Measurements from ENCODE around the gene LARP6. TPM values are rescaled to one million over a fixed set of nuclear protein-coding genes. Genes with fewer than 3 reads are reported as not detected.
"Not testable (repeated sequence)": the region's sequence is repeated elsewhere in the genome, so short reads cannot be mapped to it uniquely, and the experiment has no call there.

Gene LARP6
- total RNA-seq, 1 experiment from 2014 or later: 35.9 TPM

DNA sequence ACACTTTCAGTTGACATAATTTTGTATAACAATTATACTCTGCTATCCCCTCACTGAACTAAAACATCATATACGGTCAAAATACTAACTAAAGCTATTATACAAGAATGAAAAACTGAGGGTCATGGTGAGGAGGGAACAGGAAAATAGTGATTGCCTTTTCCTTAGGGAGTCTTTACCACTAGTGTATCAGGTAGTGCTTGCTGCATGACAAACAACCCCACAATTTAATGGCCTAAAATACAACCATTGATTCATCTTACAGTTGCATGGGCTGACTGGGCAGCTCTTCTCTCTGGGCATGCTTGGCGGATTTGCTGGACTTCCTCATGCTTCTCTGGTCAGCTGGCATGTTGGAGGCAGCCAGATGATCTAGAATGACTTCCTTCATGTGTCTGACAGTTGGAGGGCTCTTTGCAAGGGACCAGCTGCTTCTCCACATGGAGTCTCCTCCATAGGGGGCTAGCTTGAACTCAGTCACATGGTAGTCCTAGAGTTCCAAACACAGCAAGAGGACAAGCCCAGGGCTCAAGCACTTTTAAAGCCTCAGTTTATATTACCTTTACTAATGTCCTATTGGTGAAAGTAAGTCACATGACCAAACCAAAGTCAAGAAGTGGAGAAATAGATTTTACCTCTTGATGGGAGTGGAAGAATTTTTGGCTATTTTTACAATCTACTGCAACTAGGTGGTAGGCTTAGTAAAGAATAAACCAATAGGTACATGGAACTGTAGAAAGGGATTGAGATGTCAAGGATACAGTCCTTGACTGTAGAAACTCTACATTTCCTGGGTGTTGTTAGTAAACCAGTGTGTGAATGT, 19.5 kb upstream of the LARP6 start:
- DNase-seq (ENCODE audit: low read depth, low spot score) (no peak), ATAC-seq (no peak)
- Histone ChIP-seq H3K9ac (ENCODE audit: low read length) (no peak overlapping the region), H4K20me1 (ENCODE audit: insufficient read depth) (no peaks in the 10 kb centered on the region), H3K79me2 (ENCODE audit: insufficient read depth, low read length) (no peaks in the 10 kb centered on the region), H3K36me3 (ENCODE audit: control insufficient read depth in 1 of 2, insufficient read depth in 2 of 2, low read length in 2 of 2) (no peaks in the 10 kb centered on the region), H3K9me2 (ENCODE audit: insufficient read depth) (no peaks in the 10 kb centered on the region), H3K27ac (ENCODE audit: low read depth, low read length) (no peak overlapping the region), H2AFZ (ENCODE audit: low read depth, low read length, poor library complexity, severe bottlenecking) (no peak overlapping the region), H3K4me2 (ENCODE audit: low read length) (no peak overlapping the region), H3K9me3 (ENCODE audit: control insufficient read depth in 1 of 2, insufficient read depth in 1 of 2, low read depth in 1 of 2, low read length in 2 of 2) (no peaks in the 10 kb centered on the region), H3K27me3 (ENCODE audit: insufficient read depth, low read length) (no peaks in the 10 kb centered on the region), H3K4me1 (ENCODE audit: control insufficient read depth in 1 of 2, insufficient read depth in 2 of 2, low read length in 2 of 2) (peaks cover 2 to 9% of the 10 kb centered on the region in 2 experiments; a peak in 3 of 4 replicates), H3K4me3 (replicated peaks in 1 of 2; ENCODE audit: low read depth in 1 of 2, low read length in 2 of 2) (no peak overlapping the region)
- RAD21 ChIA-PET (ENCODE audit: low non-redundant PET in 1 of 2, low total read pairs in 2 of 2, uncharacterized antibody in 2 of 2, unreplicated experiment in 2 of 2): no interaction called here
- POLR2A ChIA-PET: no interaction called here
- TF ChIP-seq CEBPB (IDR thresholded peaks at IDR 0.05; ENCODE audit: low read depth) (no peak), SP1 (IDR thresholded peaks at IDR 0.05; ENCODE audit: low read depth) (no peak), JUND (IDR thresholded peaks at IDR 0.05) (no peak)
- TF ChIP-seq, protein P1, sequence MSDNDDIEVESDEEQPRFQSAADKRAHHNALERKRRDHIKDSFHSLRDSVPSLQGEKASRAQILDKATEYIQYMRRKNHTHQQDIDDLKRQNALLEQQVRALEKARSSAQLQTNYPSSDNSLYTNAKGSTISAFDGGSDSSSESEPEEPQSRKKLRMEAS (IDR thresholded peaks at IDR 0.05): no peak
- intact Hi-C loops (cut with micrococcal nuclease): loop anchor here (1.0 to 2.0 kb wide), 2 partner anchors 48 to 193 kb away; no protein-coding TSS in a partner anchor
- BruUV-seq (replicated peaks): no TSS peak
- CTCF ChIA-PET: interaction anchor here (2.0 to 2.4 kb wide), 2 partner anchors 48 to 304 kb away, joined by 16 to 32 read pairs; no protein-coding TSS in a partner anchor

DNA sequence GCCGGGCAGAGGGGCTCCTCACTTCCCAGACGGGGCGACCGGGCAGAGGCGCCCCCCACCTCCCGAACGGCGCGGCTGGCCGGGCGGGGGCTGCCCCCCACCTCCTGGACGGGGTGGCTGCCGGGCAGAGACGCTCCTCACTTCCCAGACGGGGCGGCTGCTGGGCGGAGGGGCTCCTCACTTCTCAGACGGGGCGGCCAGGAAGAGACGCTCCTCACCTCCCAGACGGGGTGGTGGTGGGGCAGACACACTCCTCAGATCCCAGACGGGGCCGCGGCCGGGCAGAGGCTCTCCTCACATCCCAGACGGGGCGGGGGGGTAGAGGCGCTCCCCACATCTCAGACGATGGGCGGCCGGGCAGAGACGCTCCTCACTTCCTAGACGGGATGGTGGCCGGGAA, 17.5 kb upstream of the LARP6 start:
- POLR2A ChIA-PET, CTCF ChIA-PET: not testable (repeated sequence)

More for the DNA sequence above, 17.5 kb upstream of the LARP6 start:
- H3K9ac ChIP-seq (ENCODE audit: low read length); H3K4me2 ChIP-seq (ENCODE audit: low read length); intact Hi-C loops (cut with micrococcal nuclease); H3K4me3 ChIP-seq (replicated peaks in 1 of 2; ENCODE audit: low read depth in 1 of 2, low read length in 2 of 2); BruUV-seq (replicated peaks); H3K79me2 ChIP-seq (ENCODE audit: insufficient read depth, low read length); DNase-seq (ENCODE audit: low read depth, low spot score); H2AFZ ChIP-seq (ENCODE audit: low read depth, low read length, poor library complexity, severe bottlenecking); H4K20me1 ChIP-seq (ENCODE audit: insufficient read depth); H3K27ac ChIP-seq (ENCODE audit: low read depth, low read length); H3K9me2 ChIP-seq (ENCODE audit: insufficient read depth); H3K27me3 ChIP-seq (ENCODE audit: insufficient read depth, low read length); H3K36me3 ChIP-seq (ENCODE audit: control insufficient read depth in 1 of 2, insufficient read depth in 2 of 2, low read length in 2 of 2); RAD21 ChIA-PET (ENCODE audit: low non-redundant PET in 1 of 2, low total read pairs in 2 of 2, uncharacterized antibody in 2 of 2, unreplicated experiment in 2 of 2); ATAC-seq; H3K4me1 ChIP-seq (ENCODE audit: control insufficient read depth in 1 of 2, insufficient read depth in 2 of 2, low read length in 2 of 2); H3K9me3 ChIP-seq (ENCODE audit: control insufficient read depth in 1 of 2, insufficient read depth in 1 of 2, low read depth in 1 of 2, low read length in 2 of 2): not testable (repeated sequence)

Measured in HCT116 (cell line).